Fibroblast of upper back skin (primary cell): ENCODE measurements around the gene AQP12A.
"Not testable (repeated sequence)": the region's sequence is repeated elsewhere in the genome, so short reads cannot be mapped to it uniquely, and the experiment has no call there.

Experiments
- DNase-seq: peaks from one replicate; pipeline ENCODE4 v3.0.0-alpha.2; 2013

Gene AQP12A

DNA sequence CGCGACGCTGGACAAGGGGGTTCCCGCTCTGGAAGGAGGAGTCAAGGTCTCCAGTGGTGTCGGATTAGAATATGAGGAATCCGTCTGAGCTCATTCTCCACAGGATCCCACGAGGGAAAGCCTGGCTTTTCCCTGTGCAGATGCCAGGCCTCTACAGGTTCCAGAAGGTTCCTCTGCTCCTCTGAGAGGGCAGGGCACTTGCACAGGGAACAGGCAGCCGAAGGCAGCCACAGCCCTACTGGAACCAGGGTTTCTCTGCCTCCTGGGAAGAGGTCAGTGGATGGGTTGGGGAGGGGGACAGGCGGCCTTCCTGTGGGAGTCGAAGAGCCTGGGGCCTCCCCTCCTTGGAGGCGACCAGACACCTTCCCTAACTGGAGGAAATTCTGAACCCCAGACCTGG is 1.7 kb upstream of the AQP12A start:
- no peak for DNase-seq

DNA sequence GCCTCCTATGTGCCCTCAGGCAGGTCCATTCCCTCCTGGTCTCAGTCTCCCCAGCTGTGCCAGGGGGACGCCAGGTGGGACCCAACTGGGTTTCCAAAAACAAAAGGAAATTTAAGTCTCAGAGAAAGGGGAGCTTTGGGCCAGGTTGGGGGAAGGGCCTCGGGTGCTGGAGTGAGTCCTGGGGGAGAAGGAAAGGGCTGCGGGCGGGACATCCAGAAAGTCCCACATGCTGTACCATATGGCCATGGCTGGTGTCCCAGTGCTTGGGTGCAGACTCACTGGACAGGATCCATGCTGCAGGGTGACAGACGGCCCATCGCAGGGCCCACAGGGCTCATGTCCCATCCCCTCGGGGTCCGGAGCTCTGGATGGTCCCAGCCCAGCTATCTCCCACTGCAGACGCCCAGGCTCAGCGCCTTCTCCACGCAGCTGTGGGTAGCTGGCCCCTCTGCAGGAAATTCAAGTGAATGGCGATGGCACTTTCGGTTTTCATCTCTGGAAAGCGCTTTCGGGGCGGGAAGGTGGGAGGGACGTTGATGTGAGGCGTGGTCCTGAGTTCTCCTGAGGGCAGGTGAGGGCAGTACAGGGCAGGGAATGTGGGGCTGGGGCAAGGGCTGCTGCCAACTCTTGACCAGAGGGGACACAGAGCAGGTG is 1.1 kb upstream of the AQP12A start:
- DNase-seq = not testable (repeated sequence)

- DNase-seq = not testable (repeated sequence)
Measured at GRCh38 chr2:240691075-240691427, 615 bp upstream of the AQP12A start.

DNA sequence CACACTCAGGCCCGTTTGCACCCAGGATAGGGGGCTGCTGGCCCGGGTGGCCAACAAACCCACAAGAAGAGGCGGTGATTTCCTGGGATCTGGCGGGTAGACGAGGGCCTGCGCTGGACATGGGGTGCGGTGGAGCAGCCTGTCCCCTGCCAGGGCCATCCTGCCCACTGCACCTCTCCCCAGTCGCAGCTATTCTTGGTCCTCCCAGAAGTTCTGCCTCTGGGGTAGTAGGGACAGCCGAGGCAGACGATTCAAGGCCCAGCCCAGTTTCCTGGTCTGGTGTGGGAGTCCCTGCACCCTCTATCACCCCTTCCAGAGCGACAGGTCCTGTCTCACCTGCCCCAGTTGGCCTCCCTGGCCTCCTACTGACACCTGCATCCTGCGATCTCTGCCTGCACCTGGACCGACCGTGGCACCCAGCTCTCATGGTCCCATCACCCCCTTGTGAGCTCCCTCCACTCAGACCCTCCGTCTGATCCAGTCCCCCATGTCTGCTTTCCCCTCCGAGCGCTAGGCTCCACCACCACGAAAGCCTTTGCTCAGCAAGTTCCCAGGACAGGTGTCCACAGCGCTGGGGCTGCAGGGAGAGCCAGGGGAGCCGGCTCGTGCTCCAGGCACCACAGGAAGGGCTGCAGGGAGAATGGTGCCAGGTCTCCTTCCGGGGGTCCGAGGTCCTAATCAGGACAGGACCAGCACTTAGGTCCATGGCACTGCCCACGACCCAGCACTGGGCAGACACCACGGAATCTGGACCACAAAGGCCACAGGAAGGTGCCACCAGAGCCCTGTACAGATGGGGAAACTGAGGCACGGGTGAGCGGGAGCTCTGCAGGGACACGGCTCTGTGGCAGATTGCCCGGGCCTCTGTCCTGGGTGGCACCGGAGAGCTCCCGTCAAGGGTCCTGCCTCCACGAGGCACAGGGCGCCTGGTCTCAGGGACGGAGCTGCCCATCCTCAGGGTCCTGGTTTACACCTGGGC is 1.2 kb downstream of the AQP12A start:
- not testable (repeated sequence) for DNase-seq

- DNase-seq = not testable (repeated sequence)
Measured at GRCh38 chr2:240694304-240694703, 2.6 kb downstream of the AQP12A start.

DNA sequence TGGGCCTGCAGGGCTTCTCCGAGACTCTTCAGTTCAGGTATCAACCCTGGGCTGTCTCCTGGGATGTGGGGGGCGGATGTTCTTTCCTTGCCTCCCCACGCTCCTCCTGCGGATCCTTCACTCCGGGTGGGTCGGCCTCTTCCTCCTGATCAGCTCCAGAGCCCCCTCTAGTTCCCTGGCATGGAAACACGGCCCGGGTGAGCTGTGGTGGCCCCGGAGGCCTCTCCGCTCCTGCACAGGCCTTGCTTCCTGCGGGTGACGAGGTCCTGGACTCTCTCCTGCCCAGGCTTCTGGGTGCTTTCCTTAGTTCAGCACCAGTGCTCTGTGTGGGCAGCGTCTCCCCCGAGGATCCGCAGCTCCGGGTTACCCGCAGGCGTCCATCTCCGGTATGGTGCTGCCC is 3.9 kb downstream of the AQP12A start:
- not testable (repeated sequence) for DNase-seq

DNA sequence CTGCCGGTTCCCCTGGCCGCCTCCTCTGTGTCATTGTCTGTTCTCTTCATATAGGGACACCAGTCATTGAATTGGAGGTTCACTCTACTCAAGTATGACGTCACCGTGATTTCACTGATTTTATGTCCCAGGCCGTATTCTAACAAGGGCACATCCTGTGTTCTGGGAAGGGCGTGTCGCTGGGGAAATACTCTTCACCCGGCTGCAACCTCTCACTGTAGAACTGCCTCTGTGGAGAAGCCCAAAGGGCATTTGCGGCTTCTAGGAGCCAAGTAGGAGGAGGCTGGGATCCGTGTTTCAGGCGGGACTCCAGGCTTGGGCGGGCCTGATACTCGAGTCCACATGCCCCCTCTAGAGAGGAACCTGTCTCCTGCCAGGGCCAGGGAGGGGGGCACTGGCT is 4.8 kb downstream of the AQP12A start:
- DNase-seq = not testable (repeated sequence)

DNA sequence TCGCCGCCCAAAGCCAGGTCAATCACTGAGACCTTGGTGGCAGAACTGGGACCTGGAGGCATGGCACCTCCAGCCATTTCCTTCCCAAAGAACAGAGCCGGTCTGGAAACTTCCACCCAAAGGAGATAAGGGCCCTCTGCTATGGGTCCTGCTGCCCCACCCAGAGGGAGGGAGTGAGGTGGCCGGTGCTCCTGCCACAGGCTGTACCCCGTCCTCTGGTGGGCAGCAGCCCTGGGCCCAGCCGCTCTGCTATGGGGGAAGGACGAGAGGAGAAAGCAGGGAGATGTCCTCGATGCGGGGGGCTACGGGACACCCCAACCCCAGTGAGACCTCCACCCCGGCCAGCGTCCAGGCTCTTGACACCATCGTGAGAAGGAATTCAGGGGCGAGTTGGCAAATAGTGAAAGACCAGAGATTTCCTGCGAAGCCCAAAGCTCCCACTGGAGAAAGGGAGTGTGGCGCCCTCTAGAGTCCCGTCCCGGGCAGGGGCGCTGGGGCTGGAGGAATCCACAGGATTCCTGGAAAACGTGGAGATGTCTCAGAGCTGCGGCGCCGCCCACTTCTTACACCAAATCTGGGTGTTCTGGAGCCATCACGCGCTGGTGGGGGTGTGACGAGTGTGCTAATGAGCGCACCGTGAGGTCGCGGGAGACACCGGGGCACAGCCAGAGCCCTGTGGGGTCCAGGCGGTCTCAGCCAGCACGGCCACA is 7.3 kb downstream of the AQP12A start:
- DNase-seq = not testable (repeated sequence)

GRCh38 chr2:240699835-240700234 is 8.2 kb downstream of the AQP12A start:
- not testable (repeated sequence) for DNase-seq

GRCh38 chr2:240700616-240701015 is 8.9 kb downstream of the AQP12A start:
- not testable (repeated sequence) for DNase-seq

DNA sequence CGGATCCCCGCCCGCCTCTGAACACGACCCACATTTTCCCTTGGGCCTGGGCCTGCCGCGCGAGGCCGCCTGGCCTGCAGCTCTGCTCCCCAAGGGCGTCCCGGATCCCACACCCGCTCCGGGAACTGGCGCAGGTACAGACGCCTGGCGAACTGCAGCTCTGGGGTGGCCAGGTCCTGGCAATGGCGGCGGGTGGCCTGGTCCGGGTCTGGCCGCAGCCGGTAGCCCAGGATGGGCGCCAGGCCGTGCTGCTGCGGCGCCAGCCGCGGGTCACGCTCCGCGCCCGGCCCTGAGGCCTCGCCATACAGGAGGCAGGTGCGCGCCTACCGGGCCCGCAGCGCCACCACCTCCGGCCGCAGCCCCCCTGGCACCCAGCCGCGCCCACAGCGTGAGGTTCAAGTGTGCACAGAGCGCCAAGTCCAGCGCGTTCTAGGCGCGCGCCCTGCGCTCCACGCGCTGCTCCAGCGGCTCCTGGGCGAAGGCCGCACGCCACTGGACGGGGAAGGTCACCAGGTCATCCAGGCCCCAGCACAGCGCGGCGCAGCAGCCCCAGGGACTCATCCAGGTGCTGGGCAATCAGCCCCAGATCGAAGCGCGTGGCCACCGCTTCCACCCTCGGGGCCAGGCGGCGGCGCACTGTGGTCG is 9.5 kb downstream of the AQP12A start:
- DNase-seq = no peak

GRCh38 chr2:240701736-240702639 is 10.3 kb downstream of the AQP12A start:
- DNase-seq = no peak

GRCh38 chr2:240702640-240703011 is 11.0 kb downstream of the AQP12A start:
- DNase-seq = no peak

- DNase-seq = no peak
Measured at GRCh38 chr2:240703417-240704341, 12.0 kb downstream of the AQP12A start.

DNA sequence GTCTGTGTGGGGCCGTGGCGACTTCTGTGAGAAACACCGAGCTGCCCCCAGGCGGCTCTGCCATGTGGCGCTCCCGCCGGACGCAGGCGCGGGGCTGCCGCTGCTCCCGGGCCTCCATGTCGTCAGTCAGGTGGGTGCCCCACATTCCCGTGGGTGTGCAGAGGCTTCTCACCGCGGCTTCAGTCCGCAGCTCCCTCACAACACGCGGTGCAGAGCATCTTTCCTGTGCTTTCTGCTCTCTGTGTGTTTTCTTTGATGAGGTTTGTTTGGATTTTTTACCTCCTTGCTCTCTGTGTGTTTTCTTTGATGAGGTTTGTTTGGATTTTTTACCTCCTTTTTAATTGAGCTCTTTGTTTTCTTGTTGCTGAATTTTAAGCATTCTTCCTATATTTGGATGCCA is 13.0 kb downstream of the AQP12A start:
- no peak for DNase-seq

GRCh38 chr2:240705204-240705791 is 13.6 kb downstream of the AQP12A start:
- no peak for DNase-seq

GRCh38 chr2:240707043-240707756 is 15.5 kb downstream of the AQP12A start:
- no peak for DNase-seq

- DNase-seq = no peak
Measured at GRCh38 chr2:240707821-240708220, 16.2 kb downstream of the AQP12A start.

GRCh38 chr2:240708457-240708856 is 16.8 kb downstream of the AQP12A start:
- DNase-seq = no peak

GRCh38 chr2:240711296-240711695 is 19.6 kb downstream of the AQP12A start:
- no peak for DNase-seq
